Hepatic stellate cell (primary cell): Measurements from ENCODE around the gene PTPRN2.
"Not testable (repeated sequence)": the region's sequence is repeated elsewhere in the genome, so short reads cannot be mapped to it uniquely, and the experiment has no call there.

Experiments used
- DNase-seq: peaks from one replicate; pipeline ENCODE4 v3.0.0; 2011; ENCODE audit warnings: low spot score

PTPRN2 gene

DNA sequence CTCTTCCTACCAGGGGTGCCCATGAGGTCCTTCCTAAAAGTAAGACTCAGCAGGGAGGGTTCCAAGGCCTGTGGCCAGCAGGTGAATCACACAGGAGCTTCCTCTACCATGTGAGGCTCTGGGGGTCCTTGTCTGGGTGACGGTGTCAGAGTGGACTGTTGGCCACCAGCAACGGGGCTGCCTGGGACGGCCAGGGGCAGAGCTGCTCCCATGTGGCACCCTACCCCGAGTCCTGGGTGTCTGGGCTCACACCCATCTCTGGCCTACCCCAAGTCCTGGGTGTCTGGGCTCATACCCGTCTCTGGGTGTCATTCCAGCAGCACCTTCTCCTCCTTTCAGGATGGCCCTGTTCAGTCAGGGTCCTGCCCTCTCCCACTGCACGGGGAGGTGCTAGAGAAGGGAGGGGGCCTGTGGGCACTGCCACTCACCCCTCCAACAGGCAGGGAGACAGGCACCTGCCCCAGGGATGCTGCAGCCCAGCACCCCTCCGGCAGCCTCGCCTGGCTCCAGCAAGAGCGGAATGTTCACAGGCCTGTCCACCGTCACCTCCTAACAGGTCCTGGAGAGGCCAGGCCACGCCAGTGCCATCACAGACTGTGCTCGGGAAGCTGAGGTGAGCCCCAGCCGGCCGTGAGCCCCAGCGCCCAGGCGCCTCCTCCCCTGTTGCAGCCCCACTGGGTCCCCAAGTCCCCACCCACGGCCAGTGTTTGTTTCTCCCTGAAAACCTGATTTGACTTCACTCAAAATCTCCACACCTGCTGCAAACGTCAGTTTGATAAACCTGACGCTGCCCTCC, 143.7 kb downstream of the PTPRN2 start:
- no peak for DNase-seq

DNA sequence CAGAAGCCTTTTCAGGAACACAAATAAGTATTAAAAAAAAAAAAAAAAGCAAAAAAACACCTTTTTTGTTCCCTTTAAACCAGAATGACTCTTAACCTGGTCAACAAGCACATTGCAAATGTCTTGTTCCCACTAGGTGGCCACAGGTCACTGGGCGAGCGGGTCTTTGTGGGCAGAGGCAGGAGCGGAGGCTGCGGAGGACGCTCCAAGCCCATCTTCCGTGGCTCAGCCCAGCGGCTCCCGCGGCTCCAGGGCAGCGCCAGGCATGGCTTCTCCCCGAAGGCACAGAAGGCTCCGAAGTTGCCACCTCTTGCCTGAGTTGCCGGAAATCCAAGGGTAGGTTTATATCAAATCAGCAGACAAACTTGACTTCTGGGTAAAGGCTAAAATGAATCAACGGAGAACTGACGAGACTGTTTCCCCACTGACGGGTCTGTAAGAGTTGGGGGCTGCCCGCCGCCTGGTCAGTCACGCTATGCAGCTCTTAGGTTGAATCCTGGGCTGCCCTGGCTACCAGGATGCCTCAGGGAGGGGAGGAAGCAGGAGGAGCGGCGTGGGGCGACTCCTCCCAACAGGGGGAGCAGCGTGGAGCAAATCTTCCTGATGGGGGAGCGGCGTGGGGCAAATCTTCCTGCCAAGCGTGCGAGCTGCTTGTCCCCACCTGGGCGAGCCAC, 144.5 kb downstream of the PTPRN2 start:
- DNase-seq = no peak

GRCh38 chr7:158442260-158442659, 145.4 kb downstream of the PTPRN2 start:
- DNase-seq = no peak

- DNase-seq = no peak
These were observed 148.6 kb downstream of the PTPRN2 start for GRCh38 chr7:158439035-158439434.

- no peak for DNase-seq
These were observed 155.0 kb downstream of the PTPRN2 start for GRCh38 chr7:158432369-158433341.

- DNase-seq = peak; percentile 22
These were observed 155.7 kb downstream of the PTPRN2 start for GRCh38 chr7:158431941-158432347.

DNA sequence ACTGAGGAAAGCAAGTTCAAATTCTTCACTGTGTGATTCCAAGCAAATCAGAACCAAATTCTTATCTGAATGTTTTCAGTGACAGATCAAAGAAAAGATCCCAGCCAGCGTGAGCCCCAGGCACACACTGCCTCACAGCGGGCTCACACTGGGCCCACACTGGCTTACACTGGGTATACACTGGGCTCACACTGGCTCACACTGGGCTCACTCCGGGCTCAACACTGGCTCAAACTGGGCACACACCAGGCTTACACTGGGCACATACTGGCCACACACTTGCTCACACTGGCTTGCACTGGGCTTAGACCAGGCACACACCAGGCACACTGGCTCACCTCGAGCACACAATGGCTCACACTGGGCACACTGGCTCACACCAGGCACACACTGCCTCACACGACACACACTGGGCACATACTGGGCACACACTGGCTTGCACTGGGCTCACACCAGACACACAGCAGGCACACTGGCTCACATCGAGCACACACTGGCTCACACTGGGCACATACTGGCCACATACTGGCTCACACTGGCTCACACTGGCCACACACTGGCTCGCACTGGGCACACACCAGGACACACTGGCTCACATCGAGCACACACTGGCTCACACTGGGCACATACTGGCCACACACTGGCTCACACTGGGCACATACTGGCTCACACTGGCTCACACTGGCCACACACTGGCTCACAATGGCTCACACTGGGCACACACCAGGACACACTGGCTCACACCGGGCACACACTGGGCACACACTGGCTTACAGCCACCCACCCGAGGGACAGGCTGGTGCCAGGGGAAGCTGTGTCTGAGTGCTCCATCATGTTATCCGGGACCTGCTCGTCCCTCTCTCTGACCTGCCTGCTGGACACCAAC, 156.3 kb downstream of the PTPRN2 start:
- DNase-seq = no peak

DNA sequence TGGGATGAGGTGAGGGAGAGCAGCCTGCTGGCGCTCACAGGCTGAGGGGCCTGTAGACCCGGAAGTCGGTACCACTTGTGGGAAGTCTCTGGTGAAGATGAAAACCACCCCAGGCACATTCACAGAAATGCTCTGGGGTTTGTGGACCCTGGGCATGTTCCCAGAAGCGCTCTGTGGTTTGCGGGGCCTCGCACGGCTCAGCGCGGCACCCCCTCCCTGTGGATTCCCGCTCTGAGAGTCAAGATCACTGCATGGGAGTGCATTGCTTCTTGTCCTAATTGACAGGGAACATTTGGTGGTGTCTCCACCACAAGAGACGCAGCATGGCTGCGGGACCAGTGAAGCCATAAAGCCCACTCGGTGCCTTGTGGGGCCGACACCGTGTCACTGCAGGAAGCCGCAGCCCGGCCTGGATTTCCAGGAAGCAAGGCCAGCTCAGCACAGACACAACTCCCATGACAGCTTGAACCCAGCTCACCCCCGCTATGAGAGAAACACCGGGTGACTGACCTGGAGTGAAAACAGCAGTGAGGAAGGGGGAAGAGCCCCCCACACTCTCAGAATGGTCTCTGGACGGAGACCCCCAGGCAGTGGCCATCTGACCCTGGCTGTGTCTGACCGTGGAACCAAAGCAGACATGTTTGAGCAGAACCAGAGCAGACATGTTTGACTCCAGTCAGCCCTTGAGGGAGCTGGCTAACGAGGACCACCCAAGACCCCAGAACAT, 157.2 kb downstream of the PTPRN2 start:
- DNase-seq = no peak

- DNase-seq = no peak
These were observed 158.5 kb downstream of the PTPRN2 start for GRCh38 chr7:158428837-158429753.

DNA sequence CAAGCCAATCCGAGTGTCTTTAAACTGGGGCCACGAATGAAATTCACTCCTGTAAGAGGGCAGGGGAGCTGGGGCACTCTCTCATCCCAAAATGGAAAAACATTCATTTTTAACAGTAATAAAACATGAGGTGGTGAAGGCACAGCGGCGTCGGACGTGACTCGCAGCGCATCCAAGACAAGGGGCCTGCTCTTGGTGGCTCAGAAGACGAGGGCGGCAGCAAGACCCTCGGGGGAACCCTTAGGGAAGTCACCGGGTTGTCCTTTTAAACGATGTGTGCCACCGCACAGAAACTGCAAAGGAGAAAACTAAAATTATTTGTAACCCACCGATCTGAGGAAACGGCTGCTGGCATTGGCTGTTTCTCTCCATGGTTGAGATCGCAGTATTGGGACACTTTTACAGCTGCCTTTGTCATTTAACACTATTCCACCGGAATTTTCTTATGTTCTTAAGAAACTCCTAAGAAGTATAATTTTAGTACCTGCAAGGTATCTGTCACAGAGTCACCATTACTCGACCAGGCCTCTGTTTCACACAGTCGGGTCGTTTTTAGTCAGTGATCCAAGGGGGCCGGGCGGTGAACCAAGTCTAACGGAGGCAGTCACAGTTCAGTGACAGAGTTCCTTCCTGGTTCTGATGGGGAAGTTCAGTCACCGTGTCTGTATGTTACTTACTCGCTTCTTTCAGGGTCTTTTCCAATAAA, 159.3 kb downstream of the PTPRN2 start:
- no peak for DNase-seq

DNA sequence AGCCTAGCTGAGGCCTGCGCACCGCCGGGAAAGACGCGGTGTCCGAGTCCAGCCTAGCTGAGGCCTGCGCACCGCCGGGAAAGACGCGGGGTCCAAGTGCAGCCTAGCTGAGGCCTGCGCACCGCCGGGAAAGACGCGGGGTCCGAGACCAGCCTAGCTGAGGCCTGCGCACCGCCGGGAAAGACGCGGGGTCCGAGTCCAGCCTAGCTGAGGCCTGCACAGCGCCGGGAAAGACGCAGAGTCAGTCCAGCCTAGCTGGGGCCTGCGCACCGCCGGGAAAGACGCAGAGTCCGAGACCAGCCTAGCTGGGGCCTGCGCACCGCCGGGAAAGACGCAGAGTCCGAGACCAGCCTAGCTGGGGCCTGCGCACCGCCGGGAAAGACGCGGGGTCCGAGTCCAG, 161.9 kb downstream of the PTPRN2 start:
- not testable (repeated sequence) for DNase-seq

- DNase-seq = no peak
These were observed 163.1 kb downstream of the PTPRN2 start for GRCh38 chr7:158424531-158424930.

DNA sequence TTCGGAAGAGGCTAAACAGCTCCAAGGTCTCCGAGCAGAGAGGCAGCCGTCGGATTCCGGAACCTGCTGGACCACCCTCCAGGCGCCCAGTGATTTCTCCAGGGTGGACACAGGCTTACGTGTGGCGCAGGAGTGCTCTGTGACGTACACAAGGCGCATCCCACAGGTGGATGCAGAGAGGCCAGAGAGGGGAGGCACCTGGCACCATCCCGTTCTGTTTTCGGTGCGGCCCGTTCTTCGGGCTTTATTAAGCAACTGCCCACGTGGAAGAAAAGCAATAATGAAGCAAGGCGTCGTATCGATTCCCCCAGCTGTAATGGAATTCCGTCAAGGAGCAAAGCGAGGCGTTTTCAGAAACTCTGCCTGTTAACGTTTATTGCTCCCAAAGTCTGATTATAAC, 163.6 kb downstream of the PTPRN2 start:
- no peak for DNase-seq

GRCh38 chr7:158422887-158423560, 164.6 kb downstream of the PTPRN2 start:
- DNase-seq = no peak

DNA sequence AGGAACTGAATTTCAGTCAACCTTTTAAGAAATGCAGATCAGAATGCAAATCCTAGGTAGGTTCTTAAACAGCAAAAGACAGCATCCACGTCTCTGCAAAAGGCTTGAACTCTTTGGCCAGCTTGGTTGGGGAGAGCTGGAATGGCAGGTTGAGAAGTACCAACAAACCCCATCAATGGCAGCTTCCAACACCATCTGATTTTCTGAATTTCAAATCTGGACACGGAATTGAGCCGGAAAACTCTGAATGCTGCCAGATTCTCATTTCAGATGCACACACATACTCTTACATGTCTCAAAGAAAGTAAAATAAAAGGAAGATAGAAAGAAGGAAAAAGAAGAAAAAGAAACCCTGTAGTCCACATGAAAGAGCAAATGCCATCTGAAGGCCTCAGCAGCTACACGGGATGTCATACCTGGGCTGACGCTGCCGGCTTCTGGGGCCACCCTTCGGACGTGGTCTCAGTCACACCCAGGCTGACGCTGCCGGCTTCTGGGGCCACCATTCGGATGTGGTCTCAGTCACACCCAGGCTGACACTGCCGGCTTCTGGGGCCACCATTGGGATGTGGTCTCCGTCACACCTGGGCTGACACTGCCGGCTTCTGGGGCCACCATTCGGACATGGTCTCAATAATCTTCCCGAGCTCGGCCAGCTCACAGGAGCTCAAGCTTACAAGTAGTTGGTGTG, 165.3 kb downstream of the PTPRN2 start:
- DNase-seq = no peak

DNA sequence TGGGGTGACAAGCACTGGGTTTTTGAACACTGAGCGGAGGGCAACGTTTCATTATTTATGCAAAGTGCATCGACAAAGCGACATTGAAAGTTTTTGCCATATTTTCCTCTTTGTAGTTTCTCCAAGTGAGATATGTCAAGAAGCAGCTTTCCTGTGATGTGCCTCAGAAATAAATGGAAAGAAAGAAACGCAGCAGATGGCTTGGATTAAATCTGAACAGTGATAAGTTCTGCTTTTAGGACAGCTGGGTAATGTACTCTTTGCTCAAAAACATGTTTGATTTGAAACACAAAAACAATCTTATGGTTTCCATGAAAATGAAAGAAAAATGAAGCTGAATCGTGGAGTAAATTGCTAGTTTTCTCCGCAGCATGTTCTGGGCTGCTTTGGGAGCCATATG, 166.3 kb downstream of the PTPRN2 start:
- no peak for DNase-seq

DNA sequence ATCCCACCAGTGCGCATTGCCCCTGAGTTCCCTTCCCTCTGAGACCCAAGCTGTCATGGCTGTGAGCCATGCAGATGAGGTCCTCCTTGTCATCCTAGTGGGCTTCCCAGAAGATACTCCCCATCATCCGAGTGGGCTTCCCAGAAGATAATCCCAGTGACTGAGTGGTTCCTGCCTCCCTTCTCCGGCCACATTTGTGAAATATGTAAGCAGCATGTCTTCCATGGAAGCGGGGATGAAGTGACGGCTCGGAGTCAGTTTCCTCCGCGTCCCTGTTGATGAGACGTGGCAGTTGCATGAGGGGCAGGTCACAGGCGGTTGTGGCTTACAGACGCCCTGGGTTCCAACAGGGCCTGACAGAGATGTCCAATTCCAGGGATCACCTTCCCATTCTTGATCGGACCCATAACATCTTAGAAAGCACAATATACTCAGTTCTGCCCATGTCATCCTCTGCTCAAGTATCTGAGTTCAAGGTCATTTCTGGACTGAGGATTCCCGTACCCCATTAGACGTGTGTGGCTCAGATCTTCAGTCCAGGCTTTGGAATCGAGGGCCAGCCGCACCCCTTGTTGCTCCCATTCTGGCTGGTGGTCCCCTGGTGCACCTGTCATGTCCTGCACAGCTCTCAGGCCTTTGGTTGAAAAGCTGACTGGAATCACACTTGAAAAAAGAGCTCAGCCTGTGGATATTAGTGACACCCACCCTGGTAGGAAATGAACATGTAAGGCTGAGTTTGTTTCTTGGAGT, 166.9 kb downstream of the PTPRN2 start:
- no peak for DNase-seq
